Retina (tissue), 1 donor: ENCODE data around the gene KLHL36.
"Not testable (repeated sequence)": the region's sequence is repeated elsewhere in the genome, so short reads cannot be mapped to it uniquely, and the experiment has no call there.

Source experiments
- DNase-seq: peaks from one replicate; pipeline ENCODE4 v3.0.0-alpha.2; 2016

KLHL36 gene

GRCh38 chr16:84673561-84673960, 25.2 kb downstream of the KLHL36 start:
- DNase-seq: no peak

- no peak for DNase-seq
Measured at GRCh38 chr16:84675423-84675822, 27.1 kb downstream of the KLHL36 start.

- DNase-seq: no peak
Measured at GRCh38 chr16:84675884-84676283, 27.6 kb downstream of the KLHL36 start.

- no peak for DNase-seq
Measured at GRCh38 chr16:84677017-84677803, 28.9 kb downstream of the KLHL36 start.

GRCh38 chr16:84677849-84678248, 29.5 kb downstream of the KLHL36 start:
- peak; percentile 32 for DNase-seq

- DNase-seq: no peak
Measured at GRCh38 chr16:84678541-84678940, 30.2 kb downstream of the KLHL36 start.

GRCh38 chr16:84680165-84680842, 32.0 kb downstream of the KLHL36 start:
- no peak for DNase-seq

GRCh38 chr16:84680843-84681629, 32.7 kb downstream of the KLHL36 start:
- no peak for DNase-seq

- no peak for DNase-seq
Measured at GRCh38 chr16:84683691-84684591, 35.6 kb downstream of the KLHL36 start.

GRCh38 chr16:84684592-84684965, 36.3 kb downstream of the KLHL36 start:
- no peak for DNase-seq

- no peak for DNase-seq
Measured at GRCh38 chr16:84685210-84685609, 36.9 kb downstream of the KLHL36 start.

GRCh38 chr16:84686707-84687298, 38.5 kb downstream of the KLHL36 start:
- DNase-seq: no peak

- DNase-seq: peak; percentile 43
Measured at GRCh38 chr16:84687715-84688114, 39.4 kb downstream of the KLHL36 start.

- DNase-seq: not testable (repeated sequence)
Measured at GRCh38 chr16:84688163-84688562, 39.9 kb downstream of the KLHL36 start.

- DNase-seq: no peak
Measured at GRCh38 chr16:84689111-84689510, 40.8 kb downstream of the KLHL36 start.

GRCh38 chr16:84690088-84690819, 41.9 kb downstream of the KLHL36 start:
- DNase-seq: no peak

- DNase-seq: no peak
Measured at GRCh38 chr16:84692451-84693214, 44.3 kb downstream of the KLHL36 start.

GRCh38 chr16:84693869-84694268, 45.6 kb downstream of the KLHL36 start:
- DNase-seq: not testable (repeated sequence)

- DNase-seq: no peak
Measured at GRCh38 chr16:84694980-84695379, 46.7 kb downstream of the KLHL36 start.

GRCh38 chr16:84699147-84699711, 50.9 kb downstream of the KLHL36 start:
- DNase-seq: no peak
